ENCODE data around the gene TAF1C. TPM values are rescaled to one million over a fixed set of nuclear protein-coding genes. Genes with fewer than 3 reads are reported as not detected.
"Not testable (repeated sequence)": the region's sequence is repeated elsewhere in the genome, so short reads cannot be mapped to it uniquely, and the experiment has no call there.

TAF1C gene, protein sequence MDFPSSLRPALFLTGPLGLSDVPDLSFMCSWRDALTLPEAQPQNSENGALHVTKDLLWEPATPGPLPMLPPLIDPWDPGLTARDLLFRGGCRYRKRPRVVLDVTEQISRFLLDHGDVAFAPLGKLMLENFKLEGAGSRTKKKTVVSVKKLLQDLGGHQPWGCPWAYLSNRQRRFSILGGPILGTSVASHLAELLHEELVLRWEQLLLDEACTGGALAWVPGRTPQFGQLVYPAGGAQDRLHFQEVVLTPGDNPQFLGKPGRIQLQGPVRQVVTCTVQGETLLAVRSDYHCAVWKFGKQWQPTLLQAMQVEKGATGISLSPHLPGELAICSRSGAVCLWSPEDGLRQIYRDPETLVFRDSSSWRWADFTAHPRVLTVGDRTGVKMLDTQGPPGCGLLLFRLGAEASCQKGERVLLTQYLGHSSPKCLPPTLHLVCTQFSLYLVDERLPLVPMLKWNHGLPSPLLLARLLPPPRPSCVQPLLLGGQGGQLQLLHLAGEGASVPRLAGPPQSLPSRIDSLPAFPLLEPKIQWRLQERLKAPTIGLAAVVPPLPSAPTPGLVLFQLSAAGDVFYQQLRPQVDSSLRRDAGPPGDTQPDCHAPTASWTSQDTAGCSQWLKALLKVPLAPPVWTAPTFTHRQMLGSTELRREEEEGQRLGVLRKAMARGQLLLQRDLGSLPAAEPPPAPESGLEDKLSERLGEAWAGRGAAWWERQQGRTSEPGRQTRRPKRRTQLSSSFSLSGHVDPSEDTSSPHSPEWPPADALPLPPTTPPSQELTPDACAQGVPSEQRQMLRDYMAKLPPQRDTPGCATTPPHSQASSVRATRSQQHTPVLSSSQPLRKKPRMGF
- 43.2 TPM for total RNA-seq

DNA sequence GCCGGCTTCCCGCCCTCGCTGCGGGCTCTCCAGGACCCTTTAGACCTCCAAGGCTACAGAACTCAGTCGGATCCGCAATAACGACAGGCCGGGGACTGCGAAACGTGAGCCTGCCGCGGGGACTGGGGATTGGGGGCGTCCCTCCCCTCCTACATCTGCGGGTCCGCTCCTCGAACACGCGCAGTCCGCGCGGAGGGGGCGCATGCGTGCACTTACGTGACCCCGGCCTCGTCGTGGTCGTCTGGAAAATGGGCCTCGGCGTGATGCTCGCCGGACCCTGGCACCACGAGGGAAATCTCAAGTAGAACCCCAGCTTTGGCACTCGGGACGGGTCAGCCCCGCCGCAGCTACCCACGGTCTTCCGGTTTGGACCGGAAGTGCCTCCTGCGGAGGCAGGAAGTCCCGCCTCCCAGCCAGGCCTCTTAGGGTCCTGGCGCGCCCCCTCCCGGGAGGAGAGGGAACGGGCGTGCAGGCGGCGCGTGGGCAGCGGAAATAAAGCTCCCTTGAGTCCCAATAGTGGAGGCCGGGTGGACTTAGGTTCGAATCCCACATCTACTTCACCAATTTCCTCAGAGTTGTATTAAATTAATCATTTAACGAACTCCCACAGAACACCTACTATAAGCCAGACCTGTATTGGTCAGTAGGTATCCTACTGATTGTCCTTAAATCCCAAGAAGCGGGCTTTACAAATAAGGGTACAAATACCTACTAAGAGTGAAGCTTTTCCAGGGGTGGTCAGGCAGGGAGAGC is at the start of gene TAF1C:
TSS of gene TAF1C (minus strand) at position 373 of the 753 bp plus-strand sequence. CDS start 2,069 bp downstream, outside the sequence.
- DNase-seq (ENCODE audit: low spot score): peak; percentile 95
- peak; percentile 98 for ATAC-seq
- intact Hi-C loops (cut with DNase I): loop anchor here (5.0 to 10.0 kb wide), 3 partner anchors 102 to 298 kb away; no protein-coding TSS in a partner anchor

DNA sequence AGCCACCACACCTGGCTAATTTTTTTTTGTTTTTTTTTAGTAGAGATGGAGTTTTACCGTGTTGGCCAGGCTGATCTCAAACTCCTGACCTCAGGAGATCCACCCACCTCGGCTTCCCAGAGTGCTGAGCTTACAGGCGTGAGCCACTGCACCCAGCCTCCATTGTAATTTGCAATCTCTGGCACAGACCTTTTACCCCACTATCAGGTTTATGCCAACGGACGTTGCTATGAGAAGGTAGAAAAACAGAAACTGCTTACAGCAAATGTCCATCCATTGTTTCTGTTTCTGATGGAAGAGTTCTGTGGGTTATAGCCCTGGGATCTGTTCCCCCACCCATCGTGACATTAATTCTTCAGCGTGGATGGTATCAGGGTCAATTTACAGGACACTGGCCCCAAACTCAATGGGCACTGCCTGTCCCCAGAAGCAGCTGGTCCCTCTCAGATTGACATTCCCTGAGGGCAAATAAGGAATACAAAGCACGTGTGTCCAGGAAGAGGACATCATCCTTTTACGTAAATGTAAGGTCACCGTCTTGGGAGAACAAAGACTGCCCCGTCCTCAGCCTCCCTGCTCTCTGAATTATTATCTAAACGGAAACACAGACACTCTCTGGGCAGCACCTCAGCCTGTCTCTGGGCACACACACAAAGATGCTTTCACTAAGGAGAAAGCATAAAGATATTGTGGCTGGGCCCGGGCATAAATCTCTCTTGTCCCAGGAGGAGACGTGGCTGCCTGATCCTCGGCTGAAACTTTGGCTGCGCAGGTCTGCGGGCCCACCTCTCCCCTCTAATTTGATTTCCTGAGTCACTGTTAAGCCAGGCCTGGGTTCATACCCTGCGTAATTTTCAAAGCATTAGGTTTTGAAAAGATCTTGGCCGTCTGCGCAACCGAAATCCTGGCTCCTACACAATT is 47.7 kb upstream of the TAF1C start:
- intact Hi-C loops (cut with DNase I): no loop called here
- ATAC-seq (peak; percentile 85), DNase-seq (ENCODE audit: low spot score) (no peak)

DNA sequence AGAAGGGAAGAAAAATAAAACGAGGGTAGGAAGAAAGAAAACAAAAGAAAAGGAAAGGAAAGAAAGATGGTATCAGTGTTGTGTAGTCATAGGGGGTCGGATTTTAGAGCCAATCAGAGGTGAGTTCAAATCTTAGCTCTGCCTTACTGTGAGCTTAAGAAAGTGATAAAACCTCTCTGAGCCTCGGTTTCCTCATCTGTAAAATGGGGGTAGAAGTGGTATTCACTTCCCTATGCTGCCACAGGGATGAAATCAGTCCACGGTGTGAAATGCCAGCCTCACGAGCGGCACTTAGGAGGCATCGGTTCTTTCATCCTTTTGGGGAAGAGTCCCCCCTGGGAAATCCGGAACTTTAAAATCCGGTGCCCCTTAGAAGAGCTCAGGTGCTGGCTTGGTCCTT is 46.9 kb upstream of the TAF1C start:
- ATAC-seq: no peak
- intact Hi-C loops (cut with DNase I): no loop called here

DNA sequence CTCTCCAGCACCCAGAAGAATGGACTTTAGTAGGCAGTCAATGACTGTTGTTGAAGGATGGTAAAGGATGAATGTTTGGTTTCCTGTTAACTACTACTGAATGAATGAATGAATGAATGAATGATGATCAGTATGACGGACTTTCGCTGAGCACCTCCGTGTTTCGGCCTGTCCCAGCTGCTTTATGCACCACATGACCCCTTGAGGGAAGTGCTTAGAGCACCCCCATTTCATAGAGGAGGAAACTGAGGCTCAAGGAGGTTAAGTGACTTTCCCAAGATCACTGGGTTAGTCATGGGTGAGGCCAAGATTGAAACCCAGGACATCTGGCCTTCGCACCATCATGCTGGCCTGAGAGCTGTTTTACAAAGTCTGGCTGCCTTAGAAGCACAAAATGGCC is 46.1 kb upstream of the TAF1C start:
- DNase-seq (ENCODE audit: low spot score): no peak
- no peak for ATAC-seq
- intact Hi-C loops (cut with DNase I): no loop called here

More for the DNA sequence above, 46.9 kb upstream of the TAF1C start:
- no peak for DNase-seq (ENCODE audit: low spot score)

DNA sequence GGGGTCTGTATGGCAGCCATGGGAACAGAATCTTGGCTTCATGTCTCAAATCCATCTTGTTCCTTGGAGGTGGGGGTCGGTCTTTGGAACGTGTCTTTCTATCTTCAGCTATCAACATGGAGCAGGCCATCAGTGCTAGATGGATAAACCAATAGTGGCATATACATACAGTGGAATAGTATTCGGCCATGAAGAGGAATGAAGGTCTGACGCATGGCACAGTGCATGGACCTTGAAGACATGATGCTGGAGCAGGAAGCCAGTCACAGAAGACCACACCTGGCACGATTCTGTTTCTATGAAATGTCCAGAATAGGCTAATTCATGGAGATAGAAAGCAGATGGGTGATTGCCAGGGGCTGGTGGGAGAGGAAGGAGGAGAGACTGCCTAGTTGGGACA is 45.2 kb upstream of the TAF1C start:
- DNase-seq (ENCODE audit: low spot score) (no peak), ATAC-seq (no peak)
- intact Hi-C loops (cut with DNase I): no loop called here

DNA sequence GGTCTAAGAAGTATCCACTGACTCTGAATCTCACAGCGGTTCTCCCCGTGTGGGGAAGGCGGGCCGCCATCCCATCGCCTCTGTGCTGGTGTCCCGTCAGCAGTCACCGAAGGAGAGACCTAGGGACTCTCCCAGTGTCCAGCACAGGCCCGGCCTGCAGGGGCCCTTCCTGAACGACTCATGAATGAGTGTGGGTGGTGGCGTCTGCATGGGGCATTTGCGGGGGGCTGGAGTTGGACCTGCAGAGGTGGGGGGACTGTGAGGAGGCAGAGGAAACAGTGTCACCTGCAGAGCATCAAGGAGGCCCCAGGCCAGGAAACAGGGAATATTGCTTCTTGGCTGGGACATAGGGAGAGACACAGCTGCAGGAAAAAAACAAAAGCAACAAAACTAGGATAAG is 42.6 kb upstream of the TAF1C start:
- intact Hi-C loops (cut with DNase I): no loop called here
- DNase-seq (ENCODE audit: low spot score) (no peak), ATAC-seq (peak; percentile 23)

DNA sequence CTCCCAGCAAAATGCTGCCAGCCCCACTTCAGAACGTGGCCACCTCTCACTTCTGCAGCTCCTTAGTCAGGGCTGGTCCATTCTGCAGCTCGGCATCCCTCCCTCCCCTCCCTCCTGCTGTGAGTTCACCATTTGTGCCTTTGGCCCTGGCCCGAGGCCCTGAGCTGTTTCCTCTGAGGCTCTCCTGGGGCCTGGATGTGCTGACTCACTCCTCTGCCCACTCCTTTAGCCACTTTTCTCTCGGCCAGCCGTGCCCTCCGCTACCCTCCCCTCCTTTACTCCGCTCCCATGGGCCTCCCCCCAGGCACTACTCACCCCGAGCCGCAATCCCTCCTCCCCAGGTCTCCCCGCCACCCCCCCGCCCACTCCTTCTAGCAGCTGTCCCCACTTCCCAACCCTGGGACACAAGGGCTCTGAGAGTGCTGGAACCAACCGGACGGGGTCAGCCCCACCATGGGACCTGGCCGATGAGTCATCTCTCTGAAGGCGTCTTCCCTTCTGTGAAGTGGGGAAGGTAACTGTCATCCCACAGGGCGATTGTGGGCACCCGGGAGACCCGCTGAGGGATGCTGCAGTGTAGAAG is 41.5 kb upstream of the TAF1C start:
- DNase-seq (ENCODE audit: low spot score) (peak; percentile 87), ATAC-seq (peak; percentile 94)
- intact Hi-C loops (cut with DNase I): no loop called here

DNA sequence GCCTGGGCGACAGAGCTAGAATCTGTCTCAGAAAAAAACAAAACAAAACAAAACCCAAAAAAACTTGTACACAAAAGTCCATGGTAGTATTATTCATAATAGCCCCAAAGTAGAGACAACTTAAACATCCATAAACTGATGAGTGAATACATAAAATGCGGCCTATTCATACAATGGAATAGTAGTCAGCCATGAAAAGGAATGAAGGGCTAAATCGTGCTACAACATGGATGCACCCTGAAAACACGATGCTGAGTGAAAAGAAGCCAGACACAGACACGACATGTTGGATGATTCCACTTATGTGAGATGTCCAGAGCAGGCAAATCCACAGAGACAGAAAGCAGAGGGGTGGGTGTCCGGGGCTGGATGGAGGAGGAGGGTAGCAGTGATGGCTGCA is 40.7 kb upstream of the TAF1C start:
- no peak for DNase-seq (ENCODE audit: low spot score)
- intact Hi-C loops (cut with DNase I): no loop called here
- ATAC-seq: no peak

DNA sequence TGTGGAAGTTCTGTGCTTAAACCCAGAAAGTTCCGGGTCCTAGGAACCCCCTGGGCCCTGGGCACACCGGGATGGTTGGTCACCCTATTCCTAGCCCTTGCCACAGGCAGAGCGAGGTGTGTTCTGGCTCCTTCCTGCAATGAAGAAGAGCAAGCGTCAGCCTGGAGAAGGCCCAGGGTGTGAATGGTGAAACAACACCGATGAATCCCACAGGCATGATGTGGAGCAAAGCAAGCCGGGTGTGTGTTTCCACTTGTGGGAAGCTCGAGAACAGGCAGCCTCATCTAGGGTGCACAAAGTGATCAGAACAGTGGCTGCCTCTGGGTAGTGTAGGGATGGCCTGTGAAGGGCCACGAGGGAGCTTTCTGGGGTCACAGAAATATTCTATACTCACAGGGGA is 39.2 kb upstream of the TAF1C start:
- intact Hi-C loops (cut with DNase I): no loop called here
- ATAC-seq (no peak), DNase-seq (ENCODE audit: low spot score) (no peak)

DNA sequence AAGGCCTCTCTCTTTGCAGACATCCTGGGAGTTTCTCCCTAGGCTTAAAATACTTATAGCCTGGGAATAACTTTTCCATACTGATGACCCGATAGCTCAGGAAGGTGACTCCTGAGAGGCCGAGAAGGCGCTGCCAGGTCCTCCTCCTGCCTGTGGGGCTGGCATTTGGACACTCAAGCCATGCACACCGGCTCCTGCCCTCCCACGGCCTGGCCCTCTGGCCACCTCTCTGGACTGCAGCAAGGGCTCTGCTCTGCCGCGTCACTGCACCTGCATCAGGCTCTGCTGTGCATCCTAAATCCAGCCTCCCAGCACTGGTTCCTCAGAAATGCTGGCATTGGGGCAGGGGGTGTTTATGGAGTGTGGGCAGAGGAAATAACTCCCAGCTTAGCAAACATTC is 38.7 kb upstream of the TAF1C start:
- no peak for ATAC-seq
- no peak for DNase-seq (ENCODE audit: low spot score)
- intact Hi-C loops (cut with DNase I): no loop called here

DNA sequence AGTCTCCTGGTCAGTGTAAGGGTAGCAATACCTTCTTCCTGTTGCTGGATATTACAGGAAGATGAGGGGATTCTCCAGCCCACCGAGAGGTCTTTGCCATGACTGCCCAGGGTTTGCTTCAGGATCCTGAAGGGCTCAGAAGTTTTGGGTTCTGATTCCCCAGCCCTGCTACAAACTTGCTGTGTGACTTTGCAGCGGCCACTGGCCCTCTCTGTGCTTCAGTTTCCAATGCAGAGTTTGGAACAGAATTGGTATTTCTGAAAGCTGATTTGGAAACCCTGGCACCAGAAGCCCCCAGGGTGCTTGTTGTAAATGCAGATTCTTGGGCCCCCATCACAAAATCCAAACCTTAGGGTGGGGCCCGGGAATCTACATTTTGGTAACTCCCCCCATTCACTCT is 38.3 kb upstream of the TAF1C start:
- intact Hi-C loops (cut with DNase I): no loop called here
- no peak for DNase-seq (ENCODE audit: low spot score)
- ATAC-seq: no peak

DNA sequence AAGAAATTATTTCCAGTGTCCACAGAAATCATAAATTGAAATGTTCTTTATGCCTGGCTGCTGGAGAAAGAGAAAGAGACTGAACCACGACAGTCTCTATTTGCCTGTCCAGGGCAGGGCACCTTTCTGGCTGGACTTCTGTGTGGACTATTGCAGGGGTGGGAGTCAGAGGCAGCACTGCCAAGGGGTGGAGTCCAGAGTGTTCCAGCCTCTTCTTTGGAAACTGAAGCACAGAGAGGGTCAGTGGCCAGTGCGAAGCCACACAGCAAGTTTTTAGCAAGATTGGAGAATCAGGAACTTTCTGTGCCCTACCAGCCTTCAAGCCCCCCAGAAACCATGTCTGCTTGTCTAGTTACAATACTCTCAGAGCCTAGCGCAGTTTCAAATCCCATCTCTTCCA is 37.7 kb upstream of the TAF1C start:
- intact Hi-C loops (cut with DNase I): no loop called here
- no peak for ATAC-seq
- no peak for DNase-seq (ENCODE audit: low spot score)

DNA sequence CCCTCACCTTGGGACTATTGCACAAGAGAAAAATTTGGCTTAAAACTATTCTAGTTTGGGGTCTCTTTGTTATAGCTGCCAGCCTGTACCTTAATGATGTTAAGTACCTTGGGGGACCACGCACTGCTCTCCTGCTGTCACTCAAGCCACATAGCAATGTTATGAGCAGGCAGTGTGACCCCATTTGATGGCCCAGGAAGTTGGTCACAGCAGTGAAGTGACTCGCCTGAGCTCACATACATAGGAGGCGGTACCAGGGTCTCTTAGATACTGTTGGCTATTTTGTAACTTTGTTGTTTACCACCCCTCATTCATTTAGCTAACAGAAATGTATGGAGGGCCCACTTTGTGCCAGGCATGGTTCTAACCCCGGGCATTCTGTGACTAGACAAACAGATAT is 36.6 kb upstream of the TAF1C start:
- no peak for ATAC-seq

DNA sequence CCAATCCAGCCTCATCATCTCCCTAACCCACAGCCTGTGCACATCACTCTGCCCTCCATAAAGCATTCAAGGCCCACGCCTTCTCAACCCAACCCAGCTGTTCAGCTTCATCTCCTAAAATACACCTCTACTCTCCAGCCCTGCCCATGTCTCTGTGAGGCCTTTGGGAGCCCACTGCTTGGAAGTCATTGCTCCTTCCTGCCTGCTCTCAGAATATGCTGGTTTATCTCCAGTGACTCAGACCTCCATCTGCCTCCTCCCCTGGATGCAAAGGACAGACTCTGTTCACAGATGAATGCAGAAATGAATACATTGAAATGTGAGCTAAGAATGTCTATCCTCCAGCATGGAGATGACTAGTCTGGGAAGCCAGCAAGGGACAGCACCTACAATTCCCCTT is 34.0 kb upstream of the TAF1C start:
- DNase-seq (ENCODE audit: low spot score) (no peak), ATAC-seq (no peak)
- intact Hi-C loops (cut with DNase I): no loop called here

More for the DNA sequence above, 36.6 kb upstream of the TAF1C start:
- intact Hi-C loops (cut with DNase I): no loop called here
- no peak for DNase-seq (ENCODE audit: low spot score)

DNA sequence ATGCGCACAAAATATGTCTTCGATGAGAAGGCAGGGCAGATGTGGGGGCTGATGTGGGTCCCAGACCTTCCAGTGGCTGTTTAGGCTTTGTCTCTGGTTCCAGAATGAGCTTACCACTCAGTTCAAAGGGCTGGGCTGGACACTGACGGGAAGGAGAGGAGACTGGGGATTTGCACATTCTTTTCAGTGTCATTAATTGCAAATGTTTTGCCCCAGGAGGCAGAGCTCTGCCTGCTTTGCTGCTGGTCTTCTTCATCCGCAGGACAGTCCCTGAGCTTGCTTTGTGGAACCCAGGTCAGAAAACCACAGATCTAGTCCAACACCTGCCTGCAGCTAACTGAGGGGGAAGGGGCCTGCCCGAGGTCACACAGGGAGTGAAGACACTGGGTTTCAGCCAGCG is 32.1 kb upstream of the TAF1C start:
- intact Hi-C loops (cut with DNase I): no loop called here
- no peak for DNase-seq (ENCODE audit: low spot score)
- no peak for ATAC-seq

DNA sequence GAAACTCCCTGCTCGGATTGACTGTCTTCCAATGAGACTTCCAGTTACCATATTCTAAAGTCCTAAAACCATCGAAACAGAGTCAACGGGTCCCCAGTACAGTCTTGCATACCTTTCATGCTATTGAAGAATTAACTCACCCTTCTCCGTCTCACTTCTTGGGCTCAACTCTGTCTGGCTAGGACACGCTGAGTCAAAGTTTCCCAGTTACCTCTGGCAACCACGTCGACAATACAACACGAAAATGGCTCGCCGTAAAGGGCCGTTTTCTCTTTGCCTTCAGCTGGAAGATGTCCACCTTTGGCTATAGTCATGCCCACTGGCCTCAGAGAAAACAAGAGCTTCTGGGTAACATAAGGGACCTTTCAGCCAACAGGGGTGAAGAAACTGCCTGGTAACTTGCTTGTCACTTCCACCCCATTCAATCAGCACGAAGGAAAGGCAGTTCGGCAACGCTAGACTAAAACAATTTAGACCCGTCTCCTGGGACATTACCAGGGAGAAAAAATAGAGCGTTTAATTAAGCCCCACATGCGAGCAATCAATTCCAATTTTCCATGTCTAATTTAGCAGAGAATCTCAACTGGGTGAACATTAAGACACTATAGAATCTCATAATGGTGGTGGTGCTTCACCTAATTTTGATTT is 31.4 kb upstream of the TAF1C start:
- intact Hi-C loops (cut with DNase I): no loop called here
- DNase-seq (ENCODE audit: low spot score) (no peak), ATAC-seq (no peak)

DNA sequence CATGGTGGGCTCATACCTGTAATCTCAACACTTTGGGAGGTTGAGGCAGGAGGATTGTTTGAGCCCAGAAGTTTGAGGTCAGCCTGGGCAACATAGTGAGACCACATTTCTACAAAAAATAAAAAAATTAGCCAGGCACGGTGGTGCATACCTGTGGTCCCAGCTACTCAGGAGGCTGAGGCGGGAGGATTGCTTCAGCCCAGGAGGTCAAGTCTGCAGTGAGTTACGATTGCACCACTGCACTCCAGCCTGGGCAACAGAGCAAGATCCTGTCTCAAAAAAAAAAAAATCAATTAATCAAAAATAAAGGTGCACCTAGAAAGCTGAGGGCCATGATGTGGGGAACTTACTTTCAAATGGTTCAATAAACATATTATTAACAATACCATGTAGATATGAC is 29.3 kb upstream of the TAF1C start:
- ATAC-seq; intact Hi-C loops (cut with DNase I); DNase-seq (ENCODE audit: low spot score): not testable (repeated sequence)

DNA sequence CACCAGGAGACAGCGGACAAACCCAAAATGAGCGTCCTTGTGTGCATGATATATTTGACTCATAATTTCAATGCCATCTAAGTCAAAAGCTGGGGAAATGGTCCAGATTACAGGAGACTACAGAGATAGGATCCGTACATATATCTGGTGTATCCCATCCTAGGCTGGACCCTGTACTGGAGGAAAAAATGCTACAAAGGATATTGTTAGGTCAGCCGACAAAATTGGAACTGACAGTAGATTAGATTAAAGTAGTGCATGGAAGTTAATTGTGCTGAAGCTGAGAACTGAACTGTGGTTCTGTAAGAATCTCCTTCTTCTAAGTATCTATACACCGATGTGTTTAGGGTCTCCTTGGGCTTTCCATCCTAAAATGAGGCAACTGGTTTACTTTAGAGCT is 28.7 kb upstream of the TAF1C start:
- intact Hi-C loops (cut with DNase I): no loop called here
- ATAC-seq: no peak
- no peak for DNase-seq (ENCODE audit: low spot score)

Measured in sciatic nerve (tissue), 2 donors.